Ishikawa (cell line): ENCODE data around the gene DNAJC30.

ENCODE experiments used
- CEBPB ChIP-seq: IDR thresholded peaks from 2 replicates; pipeline ENCODE4 v1.6.1; 2012
- CREB1 ChIP-seq: IDR thresholded peaks from 2 replicates; pipeline ENCODE4 v1.6.1; 2012; ENCODE audit warnings: low read depth
- EGR1 ChIP-seq: IDR thresholded peaks from 2 replicates; pipeline ENCODE4 v1.6.1; 2012
- EP300 ChIP-seq: IDR thresholded peaks from 2 replicates; pipeline ENCODE4 v1.6.1; 2012; ENCODE audit warnings: borderline replicate concordance
- FOXM1 ChIP-seq: IDR thresholded peaks from 2 replicates; pipeline ENCODE4 v1.6.1; 2012; ENCODE audit warnings: low read depth, borderline replicate concordance
- NFIC ChIP-seq: IDR thresholded peaks from 2 replicates; pipeline ENCODE4 v1.6.1; 2012
- RAD21 ChIP-seq: IDR thresholded peaks from 2 replicates; pipeline ENCODE4 v1.6.1; 2012; ENCODE audit warnings: low read depth
- TAF1 ChIP-seq: IDR thresholded peaks from 2 replicates; pipeline ENCODE4 v1.6.1; 2012; ENCODE audit warnings: low read depth, mild to moderate bottlenecking
- TCF12 ChIP-seq: IDR thresholded peaks from 2 replicates; pipeline ENCODE4 v1.6.1; 2012; ENCODE audit warnings: low read depth
- TEAD4 ChIP-seq: IDR thresholded peaks from 2 replicates; pipeline ENCODE4 v1.6.1; 2012
- YY1 ChIP-seq: IDR thresholded peaks from 2 replicates; pipeline ENCODE4 v1.6.1; 2012; ENCODE audit warnings: low read depth
- TF ChIP-seq, protein P1 (sequence below): IDR thresholded peaks from 2 replicates; pipeline ENCODE4 v1.6.1; 2012; ENCODE audit warnings: low read depth, mild to moderate bottlenecking
- TF ChIP-seq, protein P2 (sequence below): IDR thresholded peaks from 2 replicates; pipeline ENCODE4 v1.6.1; 2012
- TF ChIP-seq, protein P3 (sequence below): IDR thresholded peaks from 2 replicates; pipeline ENCODE4 v1.6.1; 2012

DNA sequence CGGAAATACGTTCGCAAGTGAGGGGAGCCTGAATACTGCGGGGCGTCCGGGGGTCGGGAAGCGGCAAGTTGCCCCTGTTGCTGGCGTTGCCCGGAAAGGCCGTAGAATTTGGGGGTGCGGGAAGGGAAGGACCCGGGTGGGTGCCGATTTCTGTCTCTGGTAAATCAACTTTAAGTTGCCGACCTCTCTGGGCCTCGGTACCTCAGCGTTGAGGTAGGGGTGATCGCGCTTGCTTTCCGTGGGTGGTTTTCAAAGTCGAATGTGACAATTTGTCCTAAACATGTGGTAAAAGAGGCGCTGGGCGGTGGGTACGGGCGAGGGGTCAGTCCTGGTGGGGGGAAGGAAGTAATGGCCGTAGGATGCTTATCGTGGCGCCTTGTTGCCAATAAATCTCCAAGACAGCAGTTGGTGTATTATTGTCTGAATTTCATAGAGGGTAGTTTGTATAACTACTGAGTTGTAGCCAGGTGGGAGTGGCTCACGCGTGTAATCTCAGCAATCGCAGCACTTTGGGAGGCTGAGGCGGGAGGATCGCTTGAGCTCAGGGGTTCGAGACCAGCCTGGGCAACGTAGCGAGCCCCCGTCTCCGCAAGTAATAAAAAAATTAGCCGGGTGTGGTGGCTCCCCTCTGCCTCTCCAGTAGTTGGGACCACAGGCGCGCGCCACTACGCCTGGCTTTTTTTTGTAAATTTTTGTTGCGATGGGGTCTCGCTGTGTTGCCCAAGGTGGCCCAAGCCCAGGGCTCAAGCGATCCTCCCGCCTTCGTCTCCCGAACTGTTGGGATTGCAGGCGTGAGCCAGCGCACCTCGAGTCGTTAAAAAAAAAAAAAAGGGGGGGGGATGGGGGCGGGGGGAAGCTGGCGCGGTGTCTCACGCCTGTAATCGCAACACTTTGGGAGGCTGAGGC, 788 bp upstream of the DNAJC30 start:
- TF ChIP-seq, protein P1, sequence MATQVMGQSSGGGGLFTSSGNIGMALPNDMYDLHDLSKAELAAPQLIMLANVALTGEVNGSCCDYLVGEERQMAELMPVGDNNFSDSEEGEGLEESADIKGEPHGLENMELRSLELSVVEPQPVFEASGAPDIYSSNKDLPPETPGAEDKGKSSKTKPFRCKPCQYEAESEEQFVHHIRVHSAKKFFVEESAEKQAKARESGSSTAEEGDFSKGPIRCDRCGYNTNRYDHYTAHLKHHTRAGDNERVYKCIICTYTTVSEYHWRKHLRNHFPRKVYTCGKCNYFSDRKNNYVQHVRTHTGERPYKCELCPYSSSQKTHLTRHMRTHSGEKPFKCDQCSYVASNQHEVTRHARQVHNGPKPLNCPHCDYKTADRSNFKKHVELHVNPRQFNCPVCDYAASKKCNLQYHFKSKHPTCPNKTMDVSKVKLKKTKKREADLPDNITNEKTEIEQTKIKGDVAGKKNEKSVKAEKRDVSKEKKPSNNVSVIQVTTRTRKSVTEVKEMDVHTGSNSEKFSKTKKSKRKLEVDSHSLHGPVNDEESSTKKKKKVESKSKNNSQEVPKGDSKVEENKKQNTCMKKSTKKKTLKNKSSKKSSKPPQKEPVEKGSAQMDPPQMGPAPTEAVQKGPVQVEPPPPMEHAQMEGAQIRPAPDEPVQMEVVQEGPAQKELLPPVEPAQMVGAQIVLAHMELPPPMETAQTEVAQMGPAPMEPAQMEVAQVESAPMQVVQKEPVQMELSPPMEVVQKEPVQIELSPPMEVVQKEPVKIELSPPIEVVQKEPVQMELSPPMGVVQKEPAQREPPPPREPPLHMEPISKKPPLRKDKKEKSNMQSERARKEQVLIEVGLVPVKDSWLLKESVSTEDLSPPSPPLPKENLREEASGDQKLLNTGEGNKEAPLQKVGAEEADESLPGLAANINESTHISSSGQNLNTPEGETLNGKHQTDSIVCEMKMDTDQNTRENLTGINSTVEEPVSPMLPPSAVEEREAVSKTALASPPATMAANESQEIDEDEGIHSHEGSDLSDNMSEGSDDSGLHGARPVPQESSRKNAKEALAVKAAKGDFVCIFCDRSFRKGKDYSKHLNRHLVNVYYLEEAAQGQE = no peak
- no peak for TF ChIP-seq CREB1
- TF ChIP-seq RAD21 = no peak
- TF ChIP-seq, protein P2, sequence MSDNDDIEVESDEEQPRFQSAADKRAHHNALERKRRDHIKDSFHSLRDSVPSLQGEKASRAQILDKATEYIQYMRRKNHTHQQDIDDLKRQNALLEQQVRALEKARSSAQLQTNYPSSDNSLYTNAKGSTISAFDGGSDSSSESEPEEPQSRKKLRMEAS = no peak
- no peak for TF ChIP-seq TAF1
- TF ChIP-seq, protein P3, sequence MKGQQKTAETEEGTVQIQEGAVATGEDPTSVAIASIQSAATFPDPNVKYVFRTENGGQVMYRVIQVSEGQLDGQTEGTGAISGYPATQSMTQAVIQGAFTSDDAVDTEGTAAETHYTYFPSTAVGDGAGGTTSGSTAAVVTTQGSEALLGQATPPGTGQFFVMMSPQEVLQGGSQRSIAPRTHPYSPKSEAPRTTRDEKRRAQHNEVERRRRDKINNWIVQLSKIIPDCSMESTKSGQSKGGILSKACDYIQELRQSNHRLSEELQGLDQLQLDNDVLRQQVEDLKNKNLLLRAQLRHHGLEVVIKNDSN = no peak
- TF ChIP-seq EGR1 = no peak
- TF ChIP-seq EP300 = no peak
- no peak for TF ChIP-seq YY1
- TF ChIP-seq TCF12 = no peak
- no peak for TF ChIP-seq NFIC
- no peak for TF ChIP-seq TEAD4
- no peak for TF ChIP-seq CEBPB
- TF ChIP-seq FOXM1 = no peak
